B cell (primary cell): ENCODE measurements around the gene ZSWIM6.

Experiments used
- CTCF ChIP-seq: fragments of 200-600 bp; IDR thresholded peaks from one replicate; pipeline ENCODE4 v1.8.0; 2022; ENCODE audit warnings: antibody characterized with exemption, mild to moderate bottlenecking
- EZH2 ChIP-seq: IDR thresholded peaks from 2 replicates; pipeline ENCODE4 v1.6.1; 2012; ENCODE audit warnings: borderline replicate concordance, low read depth, mild to moderate bottlenecking, moderate library complexity, low read length; ENCODE audit not compliant: insufficient read depth, poor library complexity, severe bottlenecking

GRCh38 chr5:61293873-61294272 lies 38.2 kb upstream of the ZSWIM6 start:
- TF ChIP-seq CTCF (no peak), EZH2 (no peak)
